Epithelial cell of proximal tubule (primary cell): ENCODE results near the gene DEFB131B. TPM values are rescaled to one million over a fixed set of nuclear protein-coding genes. Genes with fewer than 3 reads are reported as not detected.

Experiments
- DNase-seq: peaks from one replicate; pipeline ENCODE4 v3.0.0-alpha.2; 2011; ENCODE audit warnings: low read depth
- H3K4me3 ChIP-seq: 2 replicates; pipeline ENCODE4 v1.5.1; 2011; ENCODE audit warnings: low read depth, mild to moderate bottlenecking, low read length
- total RNA-seq: library from RNA; depleted of rRNA; stranded (reverse); fragments of >200 nt; gene quantifications from 2 replicates; pipeline ENCODE4 v1.2.3, GENCODE V29; 2015
- TF ChIP-seq, protein P1 (sequence below): conservative IDR thresholded peaks from 2 replicates; pipeline ENCODE4 v1.5.1; 2012; ENCODE audit warnings: low read depth, mild to moderate bottlenecking, low read length

The DEFB131B gene
- total RNA-seq, 1 donor from 2014 or later: not detected

- H3K4me3 ChIP-seq: no peak overlapping the region
- no peak for DNase-seq
- TF ChIP-seq, protein P1, sequence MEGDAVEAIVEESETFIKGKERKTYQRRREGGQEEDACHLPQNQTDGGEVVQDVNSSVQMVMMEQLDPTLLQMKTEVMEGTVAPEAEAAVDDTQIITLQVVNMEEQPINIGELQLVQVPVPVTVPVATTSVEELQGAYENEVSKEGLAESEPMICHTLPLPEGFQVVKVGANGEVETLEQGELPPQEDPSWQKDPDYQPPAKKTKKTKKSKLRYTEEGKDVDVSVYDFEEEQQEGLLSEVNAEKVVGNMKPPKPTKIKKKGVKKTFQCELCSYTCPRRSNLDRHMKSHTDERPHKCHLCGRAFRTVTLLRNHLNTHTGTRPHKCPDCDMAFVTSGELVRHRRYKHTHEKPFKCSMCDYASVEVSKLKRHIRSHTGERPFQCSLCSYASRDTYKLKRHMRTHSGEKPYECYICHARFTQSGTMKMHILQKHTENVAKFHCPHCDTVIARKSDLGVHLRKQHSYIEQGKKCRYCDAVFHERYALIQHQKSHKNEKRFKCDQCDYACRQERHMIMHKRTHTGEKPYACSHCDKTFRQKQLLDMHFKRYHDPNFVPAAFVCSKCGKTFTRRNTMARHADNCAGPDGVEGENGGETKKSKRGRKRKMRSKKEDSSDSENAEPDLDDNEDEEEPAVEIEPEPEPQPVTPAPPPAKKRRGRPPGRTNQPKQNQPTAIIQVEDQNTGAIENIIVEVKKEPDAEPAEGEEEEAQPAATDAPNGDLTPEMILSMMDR: no peak
Observed at GRCh38 chr11:71931245-71931602, 53.0 kb downstream of the DEFB131B start.

- DNase-seq: no peak
- TF ChIP-seq, protein P1: no peak
- peak overlapping the region; percentile 5 for H3K4me3 ChIP-seq
Observed at GRCh38 chr11:71933141-71933933, 55.1 kb downstream of the DEFB131B start.

Other genes with a start within 250 kb of the DEFB131B start
- gene DEFB108B, start 45.3 kb upstream of the DEFB131B start, total RNA-seq: not detected in 2 replicates
- gene XNDC1N, start 50.1 kb downstream of the DEFB131B start, total RNA-seq: 3.6 and 10.6 TPM in 2 replicates
- 9.3 and 28.6 TPM in 2 replicates for gene RNF121, start 50.6 kb downstream of the DEFB131B start, total RNA-seq
- gene IL18BP, start 120.5 kb downstream of the DEFB131B start, total RNA-seq: 1.0 and 1.7 TPM in 2 replicates
- gene NUMA1, start 202.1 kb downstream of the DEFB131B start, total RNA-seq: 116 TPM in 2 replicates
- gene LRRC51, start 202.4 kb downstream of the DEFB131B start, total RNA-seq: 3.7 and 6.7 TPM in 2 replicates
- 149 and 156 TPM in 2 replicates for gene LAMTOR1, start 224.8 kb downstream of the DEFB131B start, total RNA-seq
- not detected in 2 replicates for gene TOMT, start 227.5 kb downstream of the DEFB131B start, total RNA-seq
- gene ANAPC15, start 234.2 kb downstream of the DEFB131B start, total RNA-seq: 66.6 and 87.4 TPM in 2 replicates